Stimulated activated CD8-positive, alpha-beta memory T cell treated with anti-CD3 and anti-CD28 coated beads, Interleukin-2, amount 100 ng/mL, for 48 hours (primary cell): Measurements from ENCODE around the gene ITPK1.

Experiments
- DNase-seq, 2 donors: peaks; one replicate each; pipeline ENCODE4 v3.0.0-alpha.2; 2020; ENCODE audit warnings: low read depth in 2 of 2

ITPK1 gene

GRCh38 chr14:93028724-93029076, 87.0 kb downstream of the ITPK1 start:
- DNase-seq, result no peak

GRCh38 chr14:93027810-93028723, 87.7 kb downstream of the ITPK1 start:
- DNase-seq, result no peak

- no peak for DNase-seq
Measured at GRCh38 chr14:93026339-93026738, 89.4 kb downstream of the ITPK1 start.

GRCh38 chr14:93025055-93025454, 90.7 kb downstream of the ITPK1 start:
- no peak for DNase-seq

GRCh38 chr14:93024493-93024892, 91.2 kb downstream of the ITPK1 start:
- DNase-seq, result no peak

- no peak for DNase-seq
Measured at GRCh38 chr14:93023802-93024434, 91.8 kb downstream of the ITPK1 start.

- no peak for DNase-seq
Measured at GRCh38 chr14:93023039-93023438, 92.7 kb downstream of the ITPK1 start.

- no peak for DNase-seq
Measured at GRCh38 chr14:93019970-93020369, 95.8 kb downstream of the ITPK1 start.

GRCh38 chr14:93019367-93019843, 96.3 kb downstream of the ITPK1 start:
- no peak for DNase-seq

- no peak for DNase-seq
Measured at GRCh38 chr14:93018366-93018765, 97.4 kb downstream of the ITPK1 start.

- no peak for DNase-seq
Measured at GRCh38 chr14:93017898-93018297, 97.8 kb downstream of the ITPK1 start.

- DNase-seq, result no peak
Measured at GRCh38 chr14:93017301-93017797, 98.4 kb downstream of the ITPK1 start.

GRCh38 chr14:93016275-93016845, 99.4 kb downstream of the ITPK1 start:
- no peak for DNase-seq

GRCh38 chr14:93015505-93015904, 100.2 kb downstream of the ITPK1 start:
- DNase-seq, result no peak

- DNase-seq, result no peak
Measured at GRCh38 chr14:93015064-93015463, 100.7 kb downstream of the ITPK1 start.

- no peak for DNase-seq
Measured at GRCh38 chr14:93014058-93015023, 101.4 kb downstream of the ITPK1 start.

GRCh38 chr14:93012951-93013719, 102.6 kb downstream of the ITPK1 start:
- no peak for DNase-seq

- DNase-seq, result no peak
Measured at GRCh38 chr14:93012506-93012905, 103.2 kb downstream of the ITPK1 start.

GRCh38 chr14:93011650-93012325, 103.9 kb downstream of the ITPK1 start:
- DNase-seq, result no peak

GRCh38 chr14:93011141-93011529, 104.6 kb downstream of the ITPK1 start:
- DNase-seq, result no peak
